ENCODE data around the gene EHD4.

EHD4 gene

DNA sequence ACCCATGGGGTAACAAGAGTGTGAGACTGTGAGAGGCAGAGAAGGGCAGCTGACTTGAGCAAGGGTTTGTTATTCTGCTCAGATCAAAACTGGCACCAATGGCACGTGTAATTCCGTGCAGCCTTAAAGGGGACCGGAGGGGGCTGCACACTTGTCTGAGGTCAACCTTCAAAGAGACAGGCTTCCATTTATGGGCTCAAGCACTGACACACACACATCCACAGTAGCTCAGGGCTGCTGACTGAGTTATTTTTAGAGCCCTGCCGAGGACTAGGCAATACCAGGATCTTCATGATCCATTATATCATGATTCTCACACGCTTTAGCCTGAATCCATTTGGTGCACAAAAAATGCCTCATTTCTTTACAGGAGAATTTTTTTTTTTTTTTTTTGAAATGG lies 57.9 kb downstream of the EHD4 start:
- H3K27ac ChIP-seq (ENCODE audit: low read depth, low read length, poor library complexity, severe bottlenecking), result no peak overlapping the region
- no peaks in the 10 kb centered on the region for H3F3A ChIP-seq (ENCODE audit: insufficient read depth, low read length)
- H3K9ac ChIP-seq (ENCODE audit: low read length), result no peak overlapping the region
- H3K79me2 ChIP-seq (ENCODE audit: insufficient read depth, low read length), result no peaks in the 10 kb centered on the region
- H3K27me3 ChIP-seq (ENCODE audit: insufficient read depth, low read length), result no peaks in the 10 kb centered on the region
- H3K9me2 ChIP-seq (ENCODE audit: low read depth, low read length), result no peaks in the 10 kb centered on the region
- no peak overlapping the region for H3K4me2 ChIP-seq (ENCODE audit: low read length)
- H3K4me3 ChIP-seq (ENCODE audit: low read depth, low read length, poor library complexity, severe bottlenecking), result no peak overlapping the region
- H3K9me3 ChIP-seq (ENCODE audit: low read length), result no peaks in the 10 kb centered on the region
- TF ChIP-seq, protein P1, sequence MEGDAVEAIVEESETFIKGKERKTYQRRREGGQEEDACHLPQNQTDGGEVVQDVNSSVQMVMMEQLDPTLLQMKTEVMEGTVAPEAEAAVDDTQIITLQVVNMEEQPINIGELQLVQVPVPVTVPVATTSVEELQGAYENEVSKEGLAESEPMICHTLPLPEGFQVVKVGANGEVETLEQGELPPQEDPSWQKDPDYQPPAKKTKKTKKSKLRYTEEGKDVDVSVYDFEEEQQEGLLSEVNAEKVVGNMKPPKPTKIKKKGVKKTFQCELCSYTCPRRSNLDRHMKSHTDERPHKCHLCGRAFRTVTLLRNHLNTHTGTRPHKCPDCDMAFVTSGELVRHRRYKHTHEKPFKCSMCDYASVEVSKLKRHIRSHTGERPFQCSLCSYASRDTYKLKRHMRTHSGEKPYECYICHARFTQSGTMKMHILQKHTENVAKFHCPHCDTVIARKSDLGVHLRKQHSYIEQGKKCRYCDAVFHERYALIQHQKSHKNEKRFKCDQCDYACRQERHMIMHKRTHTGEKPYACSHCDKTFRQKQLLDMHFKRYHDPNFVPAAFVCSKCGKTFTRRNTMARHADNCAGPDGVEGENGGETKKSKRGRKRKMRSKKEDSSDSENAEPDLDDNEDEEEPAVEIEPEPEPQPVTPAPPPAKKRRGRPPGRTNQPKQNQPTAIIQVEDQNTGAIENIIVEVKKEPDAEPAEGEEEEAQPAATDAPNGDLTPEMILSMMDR (IDR thresholded peaks at IDR 0.05; ENCODE audit: low read length), result no peak
- no peak for TF ChIP-seq EZH2 (IDR thresholded peaks at IDR 0.05; ENCODE audit: borderline replicate concordance, low read length)
- peaks cover 9% of the 10 kb centered on the region for H3K4me1 ChIP-seq (ENCODE audit: insufficient read depth, low read length, severe bottlenecking)
- H4K20me1 ChIP-seq (ENCODE audit: insufficient read depth, low read length), result no peaks in the 10 kb centered on the region
- no peak overlapping the region for H2AFZ ChIP-seq (ENCODE audit: low read length)
- no peaks in the 10 kb centered on the region for H3K36me3 ChIP-seq (ENCODE audit: insufficient read depth, low read length)

DNA sequence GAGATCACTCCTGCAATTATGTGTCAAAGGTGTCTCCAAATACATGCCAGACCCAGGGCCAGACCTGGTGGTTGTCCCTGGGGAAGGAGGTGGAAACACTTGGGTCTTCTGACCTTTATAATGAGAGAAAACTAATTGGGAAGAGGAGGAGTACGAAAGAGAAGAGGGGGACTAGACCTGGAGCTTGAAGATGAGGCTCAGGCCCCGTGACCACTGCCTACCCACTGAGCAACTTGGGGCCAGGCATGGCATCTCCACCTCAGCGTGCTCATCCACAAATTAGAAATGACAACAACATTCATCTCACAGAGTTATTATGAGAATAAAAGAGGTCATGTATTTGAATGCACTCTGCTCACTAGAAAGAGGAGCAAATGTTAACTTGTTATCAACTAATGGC lies 59.1 kb downstream of the EHD4 start:
- H3K36me3 ChIP-seq (ENCODE audit: insufficient read depth, low read length), result no peaks in the 10 kb centered on the region
- H3K9ac ChIP-seq (ENCODE audit: low read length), result no peak overlapping the region
- no peaks in the 10 kb centered on the region for H3K9me2 ChIP-seq (ENCODE audit: low read depth, low read length)
- no peaks in the 10 kb centered on the region for H3F3A ChIP-seq (ENCODE audit: insufficient read depth, low read length)
- no peaks in the 10 kb centered on the region for H3K9me3 ChIP-seq (ENCODE audit: low read length)
- H3K79me2 ChIP-seq (ENCODE audit: insufficient read depth, low read length), result no peaks in the 10 kb centered on the region
- no peaks in the 10 kb centered on the region for H4K20me1 ChIP-seq (ENCODE audit: insufficient read depth, low read length)
- H3K4me1 ChIP-seq (ENCODE audit: insufficient read depth, low read length, severe bottlenecking), result peaks cover 9% of the 10 kb centered on the region
- no peak overlapping the region for H2AFZ ChIP-seq (ENCODE audit: low read length)
- no peaks in the 10 kb centered on the region for H3K27me3 ChIP-seq (ENCODE audit: insufficient read depth, low read length)
- no peak overlapping the region for H3K4me2 ChIP-seq (ENCODE audit: low read length)
- H3K4me3 ChIP-seq (ENCODE audit: low read depth, low read length, poor library complexity, severe bottlenecking), result no peak overlapping the region
- H3K27ac ChIP-seq (ENCODE audit: low read depth, low read length, poor library complexity, severe bottlenecking), result no peak overlapping the region
- TF ChIP-seq EZH2 (IDR thresholded peaks at IDR 0.05; ENCODE audit: borderline replicate concordance, low read length), result no peak

DNA sequence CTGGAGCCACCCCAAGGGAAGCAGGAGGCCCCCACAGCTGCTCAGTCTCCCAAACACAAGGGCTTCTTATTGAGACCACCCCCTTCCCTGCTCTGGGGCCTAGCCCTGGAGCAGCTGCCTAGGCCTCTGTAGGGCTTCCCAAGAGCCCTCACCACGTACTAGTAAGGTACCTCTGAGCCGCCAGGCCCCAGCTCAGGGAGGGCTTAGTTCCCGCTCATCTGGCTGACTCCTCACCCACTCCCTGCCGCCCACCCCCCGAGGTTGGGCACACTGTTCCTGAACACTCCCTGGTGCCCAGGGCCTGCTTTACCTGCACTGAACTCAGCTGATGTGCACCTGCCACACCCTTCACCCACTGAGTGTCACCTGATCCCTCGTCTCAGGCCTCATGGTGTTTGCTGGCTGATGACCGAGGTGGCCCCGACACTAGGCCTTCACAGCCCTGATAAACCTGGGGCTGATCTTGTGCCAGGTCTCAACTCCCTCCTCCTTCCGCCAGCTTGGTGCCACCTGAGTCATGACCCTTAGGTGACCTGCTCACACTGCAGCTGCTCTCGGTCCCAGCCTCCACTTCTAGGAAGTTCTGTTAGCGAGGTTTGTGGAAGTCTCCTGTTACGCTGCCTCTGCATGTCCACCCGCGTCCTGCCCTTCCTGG lies 60.5 kb downstream of the EHD4 start:
- Histone ChIP-seq H3K9me2 (ENCODE audit: low read depth, low read length) (no peaks in the 10 kb centered on the region), H3K9ac (ENCODE audit: low read length) (no peak overlapping the region), H3K27ac (ENCODE audit: low read depth, low read length, poor library complexity, severe bottlenecking) (no peak overlapping the region), H3K36me3 (ENCODE audit: insufficient read depth, low read length) (peaks cover 7% of the 10 kb centered on the region), H3K9me3 (ENCODE audit: low read length) (0 out of 2 replicates have a peak, but pooled peaks cover 4% of the 10 kb centered on the region), H2AFZ (ENCODE audit: low read length) (no peak overlapping the region), H3F3A (ENCODE audit: insufficient read depth, low read length) (no peaks in the 10 kb centered on the region), H3K4me3 (ENCODE audit: low read depth, low read length, poor library complexity, severe bottlenecking) (no peak overlapping the region), H3K4me2 (ENCODE audit: low read length) (no peak overlapping the region), H3K4me1 (ENCODE audit: insufficient read depth, low read length, severe bottlenecking) (peaks cover 9% of the 10 kb centered on the region), H4K20me1 (ENCODE audit: insufficient read depth, low read length) (no peaks in the 10 kb centered on the region), H3K79me2 (ENCODE audit: insufficient read depth, low read length) (no peaks in the 10 kb centered on the region), H3K27me3 (ENCODE audit: insufficient read depth, low read length) (no peaks in the 10 kb centered on the region)
- no peak for TF ChIP-seq EZH2 (IDR thresholded peaks at IDR 0.05; ENCODE audit: borderline replicate concordance, low read length)
- TF ChIP-seq, protein P1 (IDR thresholded peaks at IDR 0.05; ENCODE audit: low read length), result no peak
